IMR-90 (cell line): ENCODE measurements around the gene MAP1LC3B.

ENCODE experiments used
- BHLHE40 ChIP-seq: fragments of 150-350 bp; IDR thresholded peaks from 2 replicates; pipeline ENCODE4 v1.6.1; 2016; ENCODE audit warnings: mild to moderate bottlenecking, low read depth, low read length
- CTCF ChIP-seq: conservative IDR thresholded peaks from 2 replicates; pipeline ENCODE4 v1.5.1; 2012; ENCODE audit warnings: mild to moderate bottlenecking, low read depth, low read length, improper control_type of control experiment
- MAZ ChIP-seq: IDR thresholded peaks from 2 replicates; pipeline ENCODE4 v1.6.1; 2012; ENCODE audit warnings: low read depth, mild to moderate bottlenecking, low read length, improper control_type of control experiment, moderate library complexity, borderline replicate concordance
- POLR2A ChIP-seq: IDR thresholded peaks from 2 replicates; pipeline ENCODE4 v1.6.1; 2012; ENCODE audit warnings: mild to moderate bottlenecking, low read depth, low read length
- RAD21 ChIP-seq: IDR thresholded peaks from 2 replicates; pipeline ENCODE4 v1.6.1; 2012; ENCODE audit warnings: low read length, improper control_type of control experiment

DNA sequence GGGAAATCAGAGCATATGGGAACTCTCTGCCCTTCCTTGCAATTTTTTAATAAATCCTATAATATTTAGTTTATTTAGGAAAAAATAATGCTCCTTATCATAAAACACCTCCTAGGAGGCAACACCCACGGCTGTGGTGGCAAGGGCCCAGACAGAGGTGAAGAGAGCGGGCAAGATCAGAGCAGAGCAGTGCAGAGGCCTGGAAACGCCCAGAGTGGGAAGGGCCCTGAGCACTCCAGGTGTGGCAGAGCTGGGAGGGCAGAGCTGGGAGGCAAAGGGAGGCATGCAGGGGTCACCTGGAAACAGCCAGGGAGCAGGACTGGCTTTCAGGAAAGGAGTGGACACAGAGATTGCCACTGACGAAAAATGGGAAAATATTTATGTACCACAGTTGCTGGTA, 25.8 kb upstream of the MAP1LC3B start:
- TF ChIP-seq CTCF (no peak), MAZ (no peak), RAD21 (no peak), POLR2A (no peak), BHLHE40 (no peak)
